ENCODE measurements around the gene BTF3. TPM values are rescaled to one million over a fixed set of nuclear protein-coding genes. Genes with fewer than 3 reads are reported as not detected.

Gene BTF3
- 478 and 758 TPM in 2 replicates for polyA plus RNA-seq (2011; rRNA removed)
- polyA minus RNA-seq (2011; rRNA and poly(A)+ RNA removed), result 183 and 269 TPM in 2 replicates

- peak; percentile 87 for DNase-seq (ENCODE audit: low read depth)
- Histone ChIP-seq H3K27me3 (ENCODE audit: control insufficient read depth, insufficient read depth, low read length) (no peaks in the 10 kb centered on the region), H3K4me3 (ENCODE audit: low read depth, low read length) (peak within 1 kb of the TSS; percentile 100), H3K36me3 (ENCODE audit: control insufficient read depth, insufficient read depth, low read length) (peaks cover 4% of the 10 kb centered on the region)
- POLR2A ChIA-PET, result interaction anchor here (0.6 kb wide), 3 partner anchors 235 to 415 kb away, joined by 3 to 6 read pairs (median 4); no protein-coding TSS in a partner anchor
- 0 out of 2 replicates have a peak, but pooled peaks have one; percentile 2 for TF ChIP-seq CTCF (IDR thresholded peaks at IDR 0.05; ENCODE audit: insufficient read depth, low read depth, low read length)
- CTCF ChIA-PET, result interaction anchor here (0.7 to 2.9 kb wide), 8 partner anchors 9 to 47 kb away, joined by 3 to 14 read pairs (median 4); no protein-coding TSS in a partner anchor
These were observed at the start of gene BTF3 for GRCh38 chr5:73498057-73498992. BTF3 (plus strand) TSS chr5:73498442; CDS start chr5:73498668, 226 bp downstream.

GRCh38 chr5:73448463-73449136 lies 49.6 kb upstream of the BTF3 start, which contains the start of gene FOXD1:
FOXD1 (minus strand) TSS chr5:73448777; CDS start chr5:73448362, 415 bp downstream.
- peak; percentile 11; the same call in 1 of the 2 replicates for TF ChIP-seq CTCF (IDR thresholded peaks at IDR 0.05; ENCODE audit: insufficient read depth, low read depth, low read length)
- Histone ChIP-seq H3K27me3 (ENCODE audit: control insufficient read depth, insufficient read depth, low read length) (peaks cover 5% of the 10 kb centered on the region), H3K36me3 (ENCODE audit: control insufficient read depth, insufficient read depth, low read length) (no peaks in the 10 kb centered on the region; the same call in 1 of the 2 replicates), H3K4me3 (ENCODE audit: low read depth, low read length) (peak within 1 kb of the TSS; percentile 80)
- ChIA-PET CTCF (interaction anchor here (0.6 to 2.3 kb wide), 11 partner anchors 11 to 251 kb away, joined by 3 to 24 read pairs (median 3); no protein-coding TSS in a partner anchor), POLR2A (no interaction called here)
- peak; percentile 65 for DNase-seq (ENCODE audit: low read depth)

DNA sequence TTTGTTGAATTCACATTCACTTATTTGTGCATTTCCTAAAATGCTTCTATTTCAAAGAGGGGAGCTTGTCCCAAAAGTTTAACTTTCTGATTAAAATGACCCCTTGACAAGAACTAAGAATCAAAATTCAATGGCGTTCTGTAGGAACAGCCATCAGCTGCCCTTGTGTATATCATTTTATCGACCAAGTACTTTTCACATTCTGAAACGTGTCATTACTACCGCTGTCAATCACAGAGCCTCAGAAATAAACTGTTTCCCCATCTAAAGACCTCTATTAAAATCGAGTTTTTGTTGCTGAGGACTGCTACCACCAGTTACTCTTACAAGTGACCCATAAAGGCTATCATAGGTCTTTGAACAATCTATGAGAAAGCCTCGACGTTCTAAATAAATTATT lies 48.1 kb upstream of the BTF3 start:
- TF ChIP-seq CTCF (IDR thresholded peaks at IDR 0.05; ENCODE audit: insufficient read depth, low read depth, low read length), result no peak
- no peaks in the 10 kb centered on the region for H3K36me3 ChIP-seq (ENCODE audit: control insufficient read depth, insufficient read depth, low read length)
- CTCF ChIA-PET, result interaction anchor here (0.7 to 2.6 kb wide), 10 partner anchors 27 to 494 kb away, joined by 3 to 84 read pairs (median 8); partner anchors contain the start of gene FCHO2
- no peak overlapping the region for H3K4me3 ChIP-seq (ENCODE audit: low read depth, low read length)
- H3K27me3 ChIP-seq (ENCODE audit: control insufficient read depth, insufficient read depth, low read length), result peaks cover 5% of the 10 kb centered on the region
- no peak for DNase-seq (ENCODE audit: low read depth)
- POLR2A ChIA-PET, result no interaction called here

DNA sequence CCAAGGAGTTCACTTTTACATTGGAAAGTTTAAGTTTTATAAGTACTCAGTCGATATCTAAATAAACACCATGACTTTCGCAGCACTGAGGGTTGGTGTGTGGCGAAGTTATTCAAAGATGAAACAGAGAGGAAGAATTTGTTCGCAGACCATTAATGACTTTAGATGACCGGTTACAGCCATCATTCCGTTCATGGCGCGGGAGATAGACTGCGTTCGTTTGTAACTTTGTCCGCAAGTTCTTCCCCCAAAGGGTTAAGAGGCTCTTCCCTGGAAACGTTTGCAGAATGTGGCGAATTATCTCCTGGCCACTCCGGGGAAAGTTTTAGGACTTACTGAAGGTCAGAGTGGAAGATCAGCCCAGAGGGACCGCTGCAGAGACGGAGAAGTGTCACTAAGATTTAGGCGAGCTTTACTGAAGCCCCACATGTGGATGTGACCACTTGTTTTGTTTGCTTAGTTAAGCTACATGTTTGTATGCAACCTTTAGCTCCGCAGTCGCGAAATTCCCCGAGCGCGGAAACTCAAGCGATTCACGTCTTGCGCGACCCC lies 47.5 kb upstream of the BTF3 start:
- no peaks in the 10 kb centered on the region for H3K36me3 ChIP-seq (ENCODE audit: control insufficient read depth, insufficient read depth, low read length)
- peaks cover 5% of the 10 kb centered on the region for H3K27me3 ChIP-seq (ENCODE audit: control insufficient read depth, insufficient read depth, low read length)
- DNase-seq (ENCODE audit: low read depth), result no peak
- ChIA-PET CTCF (interaction anchor here (0.7 to 2.6 kb wide), 78 partner anchors 9 to 537 kb away, joined by 3 to 84 read pairs (median 5); partner anchors contain the start of gene FCHO2), POLR2A (no interaction called here)
- no peak for TF ChIP-seq CTCF (IDR thresholded peaks at IDR 0.05; ENCODE audit: insufficient read depth, low read depth, low read length)
- H3K4me3 ChIP-seq (ENCODE audit: low read depth, low read length), result peak overlapping the region; percentile 49
